ENCODE measurements around the gene GPRC5A. TPM values are rescaled to one million over a fixed set of nuclear protein-coding genes. Genes with fewer than 3 reads are reported as not detected.
"Not testable (repeated sequence)": the region's sequence is repeated elsewhere in the genome, so short reads cannot be mapped to it uniquely, and the experiment has no call there.

GPRC5A gene
- not detected for polyA plus RNA-seq (ENCODE audit: low read depth in 6 of 6)

DNA sequence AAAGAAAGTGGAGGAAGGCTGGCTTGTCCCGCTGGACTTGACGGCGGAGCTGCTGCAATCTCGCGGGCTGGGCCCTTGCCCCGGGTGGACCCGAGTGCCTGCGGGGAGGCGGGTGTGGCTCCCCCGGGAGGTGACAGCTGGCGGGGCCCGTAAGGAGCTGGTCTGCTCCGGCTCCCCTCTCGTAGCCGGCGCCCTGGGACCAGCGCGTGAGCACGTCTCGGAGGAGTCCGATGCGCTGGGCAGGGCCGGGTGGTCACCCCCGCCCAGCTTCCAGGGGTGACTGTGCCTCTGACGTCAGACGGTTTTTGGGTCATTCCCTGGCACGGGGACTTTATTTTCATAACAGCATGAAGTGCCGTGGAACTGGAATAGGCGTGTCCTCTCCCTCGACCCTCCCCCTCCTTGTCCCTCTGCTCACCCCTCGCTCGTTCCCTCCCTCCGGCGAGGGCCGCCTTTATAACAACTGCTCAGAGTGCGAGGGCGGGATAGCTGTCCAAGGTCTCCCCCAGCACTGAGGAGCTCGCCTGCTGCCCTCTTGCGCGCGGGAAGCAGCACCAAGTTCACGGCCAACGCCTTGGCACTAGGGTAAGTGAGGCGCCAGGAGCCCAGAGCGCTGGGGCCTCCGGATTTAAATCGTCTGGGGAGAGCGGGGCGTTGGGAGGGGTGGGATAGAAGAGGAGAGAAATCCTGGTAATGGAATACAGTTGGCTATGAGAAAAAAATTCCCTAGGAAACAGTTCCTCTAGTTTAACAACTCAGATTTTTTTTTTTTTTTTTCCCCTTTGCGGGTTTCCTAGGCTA, at the start of gene GPRC5A:
Gene GPRC5A, plus strand, starts transcription at position 483 of the 801 bp plus-strand sequence. CDS start 16,688 bp downstream, outside the sequence.
- Mint-ChIP-seq H3K9me3 (peaks cover 0 to 3% (median 0%) of the 10 kb centered on the region in 7 donors), H3K36me3 (no peaks in the 10 kb centered on the region), H3K4me1 (peaks cover 8 to 15% (median 14%) of the 10 kb centered on the region in 3 donors), H3K4me3 (peak within 1 kb of the TSS; percentile 65 to 93 (median 84)), H3K27me3 (peaks cover 30 to 70% (median 69%) of the 10 kb centered on the region in 3 donors), H3K27ac (peak within 1 kb of the TSS in 2 of 6 donors; percentile 44 to 64)
- DNase-seq (no peak), ATAC-seq (ENCODE audit: low read depth in 2 of 2) (peak; percentile 40 to 47)

DNA sequence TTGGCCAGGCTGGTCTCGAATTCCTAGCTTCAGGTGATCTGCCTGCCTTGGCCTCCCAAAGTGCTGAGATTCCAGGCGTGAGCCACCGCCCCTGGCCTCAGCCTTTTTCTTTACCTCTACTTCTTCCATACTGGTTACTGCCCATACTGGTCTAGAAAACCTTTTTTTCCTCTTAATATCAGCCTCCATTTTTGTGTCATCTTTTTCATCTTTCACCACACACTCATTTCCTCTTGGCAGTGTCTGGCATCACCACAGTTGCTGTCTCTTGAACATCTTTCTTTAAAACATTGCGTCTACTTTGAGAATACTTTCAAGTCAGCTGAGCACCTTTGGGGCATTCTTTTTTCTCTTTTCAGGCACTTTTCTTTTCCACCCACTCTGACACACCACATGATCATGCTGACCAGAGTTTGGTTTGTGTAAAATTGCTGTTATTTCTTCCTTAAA, 45.5 kb upstream of the GPRC5A start:
- Mint-ChIP-seq H3K4me3 (no peak overlapping the region), H3K9me3 (peaks cover under 1 to 5% (median 4%) of the 10 kb centered on the region in 7 donors), H3K27ac (no peak overlapping the region), H3K4me1 (peaks cover 0 to 5% (median 0%) of the 10 kb centered on the region in 3 donors), H3K27me3 (no peaks in the 10 kb centered on the region), H3K36me3 (peaks cover 3 to 6% of the 10 kb centered on the region in 2 donors)
- DNase-seq (no peak), ATAC-seq (ENCODE audit: low read depth in 2 of 2) (no peak)

- H3K4me3 Mint-ChIP-seq; H3K27ac Mint-ChIP-seq; DNase-seq; ATAC-seq (ENCODE audit: low read depth in 2 of 2); H3K4me1 Mint-ChIP-seq; H3K27me3 Mint-ChIP-seq: not testable (repeated sequence)
- Mint-ChIP-seq H3K36me3 (peaks cover 10 to 15% of the 10 kb centered on the region in 2 donors), H3K9me3 (peaks cover 2 to 15% (median 6%) of the 10 kb centered on the region in 7 donors)
Measured at GRCh38 chr12:12846780-12847179, 44.6 kb upstream of the GPRC5A start.

GRCh38 chr12:12853435-12853834, 37.9 kb upstream of the GPRC5A start:
- Mint-ChIP-seq H3K9me3 (peaks cover 2 to 20% (median 7%) of the 10 kb centered on the region in 7 donors), H3K4me1 (no peaks in the 10 kb centered on the region), H3K27me3 (no peaks in the 10 kb centered on the region), H3K4me3 (no peak overlapping the region), H3K27ac (no peak overlapping the region), H3K36me3 (peaks cover 10 to 15% of the 10 kb centered on the region in 2 donors)
- DNase-seq (no peak), ATAC-seq (ENCODE audit: low read depth in 2 of 2) (no peak)

GRCh38 chr12:12859690-12860089, 31.7 kb upstream of the GPRC5A start:
- H3K4me3 Mint-ChIP-seq, result no peak overlapping the region
- peaks cover 0 to 12% (median 3%) of the 10 kb centered on the region in 7 donors for H3K9me3 Mint-ChIP-seq
- peaks cover 3 to 6% (median 5%) of the 10 kb centered on the region in 3 donors for H3K4me1 Mint-ChIP-seq
- ATAC-seq (ENCODE audit: low read depth in 2 of 2) (no peak), DNase-seq (no peak)
- H3K27me3 Mint-ChIP-seq, result no peaks in the 10 kb centered on the region
- no peak overlapping the region for H3K27ac Mint-ChIP-seq
- H3K36me3 Mint-ChIP-seq, result peaks cover 4 to 8% of the 10 kb centered on the region in 2 donors

- Mint-ChIP-seq H3K4me1 (peaks cover 3 to 8% (median 6%) of the 10 kb centered on the region in 3 donors), H3K27me3 (no peaks in the 10 kb centered on the region), H3K27ac (peak overlapping the region in 2 of 6 donors; percentile 49 to 80), H3K4me3 (no peak overlapping the region), H3K36me3 (peaks cover 2 to 8% of the 10 kb centered on the region in 2 donors), H3K9me3 (peaks cover 0 to 8% (median 3%) of the 10 kb centered on the region in 7 donors)
- ATAC-seq (ENCODE audit: low read depth in 2 of 2) (no peak), DNase-seq (no peak)
Measured at GRCh38 chr12:12864243-12864642, 27.1 kb upstream of the GPRC5A start.

- DNase-seq, result no peak
- peaks cover 0 to 8% of the 10 kb centered on the region in 2 donors for H3K36me3 Mint-ChIP-seq
- no peak overlapping the region for H3K27ac Mint-ChIP-seq
- H3K27me3 Mint-ChIP-seq, result no peaks in the 10 kb centered on the region
- no peak overlapping the region for H3K4me3 Mint-ChIP-seq
- no peak for ATAC-seq (ENCODE audit: low read depth in 2 of 2)
- peaks cover 0 to 5% (median 0%) of the 10 kb centered on the region in 7 donors for H3K9me3 Mint-ChIP-seq
- peaks cover 0 to 3% (median 0%) of the 10 kb centered on the region in 3 donors for H3K4me1 Mint-ChIP-seq
Measured at GRCh38 chr12:12868477-12869235, 22.7 kb upstream of the GPRC5A start.

GRCh38 chr12:12870465-12870864, 20.9 kb upstream of the GPRC5A start:
- ATAC-seq (ENCODE audit: low read depth in 2 of 2) (no peak), DNase-seq (no peak)
- peaks cover 0 to 4% (median 3%) of the 10 kb centered on the region in 3 donors for H3K4me1 Mint-ChIP-seq
- H3K27me3 Mint-ChIP-seq, result no peaks in the 10 kb centered on the region
- H3K27ac Mint-ChIP-seq, result no peak overlapping the region
- peaks cover 0 to 8% of the 10 kb centered on the region in 2 donors for H3K36me3 Mint-ChIP-seq
- no peak overlapping the region for H3K4me3 Mint-ChIP-seq
- no peaks in the 10 kb centered on the region for H3K9me3 Mint-ChIP-seq

GRCh38 chr12:12871587-12872138, 19.7 kb upstream of the GPRC5A start:
- peaks cover 0 to 4% (median 3%) of the 10 kb centered on the region in 3 donors for H3K4me1 Mint-ChIP-seq
- ATAC-seq (ENCODE audit: low read depth in 2 of 2) (no peak), DNase-seq (no peak)
- H3K27ac Mint-ChIP-seq, result peak overlapping the region in 1 of 6 donors; percentile 4
- peaks cover 0 to 8% of the 10 kb centered on the region in 2 donors for H3K36me3 Mint-ChIP-seq
- H3K9me3 Mint-ChIP-seq, result no peaks in the 10 kb centered on the region
- H3K4me3 Mint-ChIP-seq, result peak overlapping the region in 1 of 8 donors; percentile 9
- no peaks in the 10 kb centered on the region for H3K27me3 Mint-ChIP-seq

- H3K27ac Mint-ChIP-seq, result peak overlapping the region in 1 of 6 donors; percentile 4
- no peaks in the 10 kb centered on the region for H3K27me3 Mint-ChIP-seq
- H3K4me1 Mint-ChIP-seq, result peaks cover 0 to 4% (median 3%) of the 10 kb centered on the region in 3 donors
- ATAC-seq (ENCODE audit: low read depth in 2 of 2) (no peak), DNase-seq (no peak)
- no peak overlapping the region for H3K4me3 Mint-ChIP-seq
- no peaks in the 10 kb centered on the region for H3K9me3 Mint-ChIP-seq
- H3K36me3 Mint-ChIP-seq, result peaks cover 0 to 8% of the 10 kb centered on the region in 2 donors
Measured at GRCh38 chr12:12872139-12872933, 19.0 kb upstream of the GPRC5A start.

DNA sequence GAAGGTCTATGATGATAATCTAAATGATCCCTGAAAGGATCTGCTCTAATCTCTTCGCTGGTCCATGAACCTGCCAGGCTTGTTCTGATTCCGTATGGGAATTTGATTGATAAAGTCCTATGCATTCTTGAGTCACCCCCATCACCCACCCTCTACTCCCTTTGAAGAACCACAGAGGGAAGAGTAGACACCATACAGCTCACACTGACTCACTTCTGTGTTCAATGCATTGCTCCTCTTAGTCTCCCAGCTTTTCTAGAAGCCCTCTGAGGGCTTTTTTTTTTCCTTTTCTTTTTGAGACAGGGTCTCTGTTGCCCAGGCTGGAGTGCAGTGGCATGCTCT, 18.5 kb upstream of the GPRC5A start:
- H3K4me1 Mint-ChIP-seq, result peaks cover 0 to 4% (median 3%) of the 10 kb centered on the region in 3 donors
- no peak for ATAC-seq (ENCODE audit: low read depth in 2 of 2)
- H3K27me3 Mint-ChIP-seq, result no peaks in the 10 kb centered on the region
- H3K4me3 Mint-ChIP-seq, result no peak overlapping the region
- peaks cover 0 to 8% of the 10 kb centered on the region in 2 donors for H3K36me3 Mint-ChIP-seq
- H3K9me3 Mint-ChIP-seq, result no peaks in the 10 kb centered on the region
- no peak for DNase-seq
- H3K27ac Mint-ChIP-seq, result no peak overlapping the region

GRCh38 chr12:12874029-12874428, 17.3 kb upstream of the GPRC5A start:
- Mint-ChIP-seq H3K27ac (no peak overlapping the region), H3K4me1 (peaks cover 0 to 4% (median 0%) of the 10 kb centered on the region in 3 donors), H3K4me3 (no peak overlapping the region), H3K36me3 (peaks cover 0 to 8% of the 10 kb centered on the region in 2 donors), H3K9me3 (no peaks in the 10 kb centered on the region), H3K27me3 (no peaks in the 10 kb centered on the region)
- no peak for DNase-seq
- ATAC-seq (ENCODE audit: low read depth in 2 of 2), result no peak

GRCh38 chr12:12875301-12875700, 16.1 kb upstream of the GPRC5A start:
- not testable (repeated sequence) for DNase-seq; H3K27ac Mint-ChIP-seq; H3K36me3 Mint-ChIP-seq; ATAC-seq (ENCODE audit: low read depth in 2 of 2); H3K4me1 Mint-ChIP-seq; H3K27me3 Mint-ChIP-seq; H3K9me3 Mint-ChIP-seq; H3K4me3 Mint-ChIP-seq
